Measurements from ENCODE around the gene SGCA. TPM values are rescaled to one million over a fixed set of nuclear protein-coding genes. Genes with fewer than 3 reads are reported as not detected.

The SGCA gene
- total and polyA plus RNA-seq, 2 donors (not counting 3 experiments of a cell fraction or from before 2014, with no cell fraction given) = not detected

GRCh38 chr17:50188531-50188920 lies 22.7 kb downstream of the SGCA start:
- H2AFZ ChIP-seq (ENCODE audit: low read depth, low read length) = no peak overlapping the region
- POLR2A ChIA-PET = no interaction called here
- no peak overlapping the region for H3K4me3 ChIP-seq (replicated peaks in 1 of 3; ENCODE audit: insufficient read depth in 1 of 3, low read depth in 1 of 3, low read length in 3 of 3)

GRCh38 chr17:50188921-50189549 lies 23.2 kb downstream of the SGCA start:
- H3K36me3 ChIP-seq (ENCODE audit: control insufficient read depth in 2 of 2, extremely low read depth in 1 of 2, insufficient read depth in 2 of 2, low read length in 2 of 2) = no peaks in the 10 kb centered on the region
- H3K9ac ChIP-seq (replicated peaks; ENCODE audit: extremely low read depth, insufficient read depth, low read length) = no peak overlapping the region
- CTCF ChIA-PET = interaction anchor here (3.1 kb wide), 1 partner anchor 20 kb away, joined by 15 read pairs; no protein-coding TSS in a partner anchor
- H3K79me2 ChIP-seq (ENCODE audit: control insufficient read depth, insufficient read depth, low read length) = no peaks in the 10 kb centered on the region
- H4K20me1 ChIP-seq (replicated peaks; ENCODE audit: control insufficient read depth, extremely low read depth, insufficient read depth, low read length) = no peaks in the 10 kb centered on the region
- H3K27ac ChIP-seq (ENCODE audit: insufficient read depth, low read depth, low read length) = no peak overlapping the region
- no peaks in the 10 kb centered on the region for H3K9me1 ChIP-seq (replicated peaks; ENCODE audit: control insufficient read depth, extremely low read depth, insufficient read depth, low read length)
- H3K4me1 ChIP-seq (ENCODE audit: control insufficient read depth, extremely low read depth, insufficient read depth, low read length) = no peaks in the 10 kb centered on the region
- DNase-seq (ENCODE audit: low read depth, low spot score) (no peak), FAIRE-seq (no peak)
- intact Hi-C loops (cut with micrococcal nuclease) = no loop called here
- no TSS peak for BruUV-seq (replicated peaks)
- no peak overlapping the region for H3K4me2 ChIP-seq (ENCODE audit: insufficient read depth, low read length)
- H3K9me3 ChIP-seq (replicated peaks; ENCODE audit: control insufficient read depth, insufficient read depth, low read length) = no peaks in the 10 kb centered on the region
- H3K27me3 ChIP-seq (ENCODE audit: control insufficient read depth in 2 of 2, insufficient read depth in 2 of 2, low read length in 2 of 2) = no peaks in the 10 kb centered on the region
- no peak overlapping the region for H2AFZ ChIP-seq (ENCODE audit: low read depth, low read length)
- no peak overlapping the region for H3K4me3 ChIP-seq (replicated peaks in 1 of 3; ENCODE audit: insufficient read depth in 1 of 3, low read depth in 1 of 3, low read length in 3 of 3)
- dilution Hi-C loops (cut with MboI; ENCODE audit: extremely low pct_ligation_motif_present, low sequenced_read_pairs) = no loop called here
- POLR2A ChIA-PET = no interaction called here
- TF ChIP-seq CTCF (IDR thresholded peaks at IDR 0.05; ENCODE audit: extremely low read depth in 1 of 2, insufficient read depth in 1 of 2, low read depth in 1 of 2, low read length in 2 of 2) (no peak), JUN (IDR thresholded peaks at IDR 0.05; ENCODE audit: borderline replicate concordance, insufficient read depth, insufficient read length, low read depth) (no peak), MYC (IDR thresholded peaks at IDR 0.05; ENCODE audit: low read depth, low read length) (no peak), POLR2AphosphoS5 (IDR thresholded peaks at IDR 0.05; ENCODE audit: insufficient read depth, low read depth, low read length) (no peak), GATA2 (IDR thresholded peaks at IDR 0.05; ENCODE audit: insufficient read depth, insufficient read length, low read depth, low read length) (no peak), FOS (IDR thresholded peaks at IDR 0.05; ENCODE audit: borderline replicate concordance, insufficient read depth, low read length) (no peak), POLR2A (IDR thresholded peaks at IDR 0.05; ENCODE audit: low read depth, low read length) (no peak), MAX (IDR thresholded peaks at IDR 0.05; ENCODE audit: insufficient read depth, insufficient read length) (no peak), EZH2 (IDR thresholded peaks at IDR 0.05; ENCODE audit: borderline replicate concordance, low read depth, low read length, severe bottlenecking) (no peak)

More at GRCh38 chr17:50188531-50188920, 22.7 kb downstream of the SGCA start:
- CTCF ChIA-PET = interaction anchor here (1.0 to 3.1 kb wide), 4 partner anchors 10 to 19 kb away, joined by 5 to 15 read pairs (median 10); no protein-coding TSS in a partner anchor
- no peaks in the 10 kb centered on the region for H3K36me3 ChIP-seq (ENCODE audit: control insufficient read depth in 2 of 2, extremely low read depth in 1 of 2, insufficient read depth in 2 of 2, low read length in 2 of 2)
- H3K79me2 ChIP-seq (ENCODE audit: control insufficient read depth, insufficient read depth, low read length) = no peaks in the 10 kb centered on the region
- TF ChIP-seq GATA2 (IDR thresholded peaks at IDR 0.05; ENCODE audit: insufficient read depth, insufficient read length, low read depth, low read length) = no peak
- no peaks in the 10 kb centered on the region for H3K9me3 ChIP-seq (replicated peaks; ENCODE audit: control insufficient read depth, insufficient read depth, low read length)
- no TSS peak for BruUV-seq (replicated peaks)
- H3K4me2 ChIP-seq (ENCODE audit: insufficient read depth, low read length) = no peak overlapping the region
- H3K27me3 ChIP-seq (ENCODE audit: control insufficient read depth in 2 of 2, insufficient read depth in 2 of 2, low read length in 2 of 2) = no peaks in the 10 kb centered on the region
- no peaks in the 10 kb centered on the region for H4K20me1 ChIP-seq (replicated peaks; ENCODE audit: control insufficient read depth, extremely low read depth, insufficient read depth, low read length)
- no peaks in the 10 kb centered on the region for H3K4me1 ChIP-seq (ENCODE audit: control insufficient read depth, extremely low read depth, insufficient read depth, low read length)
- H3K9me1 ChIP-seq (replicated peaks; ENCODE audit: control insufficient read depth, extremely low read depth, insufficient read depth, low read length) = no peaks in the 10 kb centered on the region
- DNase-seq (ENCODE audit: low read depth, low spot score) = no peak
- dilution Hi-C loops (cut with MboI; ENCODE audit: extremely low pct_ligation_motif_present, low sequenced_read_pairs) = no loop called here
- no peak overlapping the region for H3K9ac ChIP-seq (replicated peaks; ENCODE audit: extremely low read depth, insufficient read depth, low read length)
- no peak for FAIRE-seq
- no peak overlapping the region for H3K27ac ChIP-seq (ENCODE audit: insufficient read depth, low read depth, low read length)
- intact Hi-C loops (cut with micrococcal nuclease) = no loop called here

Measured in endothelial cell of umbilical vein (primary cell).